GM21529 (cell line): ENCODE results near the gene KLF3.

Experiments used
- ATAC-seq: cut with Tn5 transposase; IDR thresholded peaks from one replicate; pipeline ENCODE4 v1.9.1; 2021; ENCODE audit not compliant: unreplicated experiment

KLF3 gene

DNA sequence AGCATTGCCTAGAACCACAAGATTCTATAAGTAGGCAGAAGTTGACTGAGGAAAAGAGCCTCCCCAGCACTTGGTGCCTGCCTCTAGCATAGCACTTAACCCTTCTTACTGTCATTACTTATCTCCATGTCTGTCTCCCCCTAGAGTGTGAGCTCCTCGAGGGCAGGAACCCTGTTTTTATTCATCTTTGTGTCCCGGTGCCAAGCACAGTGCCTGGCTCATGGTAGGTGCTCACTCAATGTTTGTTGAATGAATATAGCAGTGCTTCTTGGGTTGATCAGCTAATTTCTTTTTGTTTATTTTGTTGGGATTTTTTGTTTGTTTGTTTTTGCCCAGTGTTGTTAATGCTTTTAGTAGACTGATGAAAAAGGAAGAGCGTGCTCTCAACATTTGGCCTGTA, 30.3 kb downstream of the KLF3 start:
- ATAC-seq = no peak

DNA sequence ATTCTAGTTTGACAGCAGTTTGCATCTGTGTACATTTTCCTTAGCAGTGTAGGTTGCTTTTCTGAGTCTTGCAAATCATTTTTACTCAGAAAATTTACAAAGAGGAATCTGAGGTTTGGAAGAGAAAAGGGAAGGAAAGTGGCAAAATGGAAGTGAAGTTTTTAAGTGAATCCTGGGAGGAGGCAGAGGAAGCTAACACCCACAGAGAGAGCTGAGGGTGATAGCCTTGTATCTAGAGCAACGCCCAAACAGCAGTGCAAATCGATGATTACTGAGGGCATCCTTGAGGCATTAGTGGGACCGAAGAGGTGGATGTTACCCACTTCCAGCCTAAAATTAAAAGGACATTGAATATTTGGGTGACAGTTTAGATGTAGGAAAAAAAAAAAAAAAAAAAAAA, 31.8 kb downstream of the KLF3 start:
- ATAC-seq = no peak

DNA sequence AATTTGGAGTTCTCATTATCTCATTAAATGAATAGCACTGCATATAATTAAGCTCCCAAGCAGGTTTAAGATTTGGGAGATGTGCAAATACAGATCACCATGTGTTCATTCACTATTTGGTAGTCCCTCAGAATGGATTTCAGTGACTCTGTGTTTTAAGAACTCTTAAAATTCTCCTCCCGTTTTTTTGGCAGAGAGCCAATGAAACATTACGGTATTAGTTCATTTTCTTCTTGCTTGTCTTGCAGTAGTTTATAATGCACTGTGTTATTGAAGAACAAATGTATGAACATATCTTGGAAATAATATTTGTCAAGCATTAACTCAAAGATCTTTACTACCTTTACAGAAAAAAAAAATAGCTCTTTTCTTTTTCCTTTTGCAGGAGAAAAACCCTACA, 32.7 kb downstream of the KLF3 start:
- ATAC-seq = no peak

DNA sequence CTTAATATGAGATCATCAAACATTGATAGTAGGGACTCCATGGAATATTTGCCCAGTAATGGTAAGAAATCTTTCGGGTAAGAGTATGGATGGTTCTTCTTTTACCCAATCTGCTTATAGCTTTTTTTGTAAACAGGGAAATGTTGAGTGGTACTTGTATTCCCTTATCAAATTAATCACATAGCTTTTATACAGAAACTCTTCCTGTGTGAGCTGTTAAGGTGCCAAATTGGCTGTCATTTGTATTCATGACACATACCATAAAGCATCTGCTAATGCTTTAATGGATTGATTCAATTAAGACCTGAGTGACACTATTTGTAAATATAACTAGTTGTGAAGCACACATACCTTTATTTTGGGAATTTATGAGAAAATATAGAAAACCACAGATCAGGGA, 34.2 kb downstream of the KLF3 start:
- no peak for ATAC-seq

DNA sequence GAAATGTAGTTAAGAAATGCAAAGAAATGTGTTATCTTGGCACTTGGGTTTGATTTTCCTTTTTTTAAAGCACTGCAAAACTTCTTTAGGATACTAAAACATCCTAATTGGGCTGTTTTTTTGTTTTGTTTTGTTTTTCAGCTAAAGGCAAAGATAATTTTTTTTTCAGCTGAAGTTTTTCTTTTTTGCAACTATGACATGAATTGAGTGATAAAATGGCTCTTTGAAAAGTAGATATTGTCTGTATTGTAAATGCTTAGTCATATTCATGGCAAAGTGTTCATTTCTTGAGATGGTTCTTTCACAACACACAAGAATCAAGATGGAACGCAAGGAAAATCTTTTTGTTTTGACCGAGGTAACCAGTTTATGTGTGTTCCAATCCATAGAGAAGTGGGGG, 35.1 kb downstream of the KLF3 start:
- no peak for ATAC-seq

DNA sequence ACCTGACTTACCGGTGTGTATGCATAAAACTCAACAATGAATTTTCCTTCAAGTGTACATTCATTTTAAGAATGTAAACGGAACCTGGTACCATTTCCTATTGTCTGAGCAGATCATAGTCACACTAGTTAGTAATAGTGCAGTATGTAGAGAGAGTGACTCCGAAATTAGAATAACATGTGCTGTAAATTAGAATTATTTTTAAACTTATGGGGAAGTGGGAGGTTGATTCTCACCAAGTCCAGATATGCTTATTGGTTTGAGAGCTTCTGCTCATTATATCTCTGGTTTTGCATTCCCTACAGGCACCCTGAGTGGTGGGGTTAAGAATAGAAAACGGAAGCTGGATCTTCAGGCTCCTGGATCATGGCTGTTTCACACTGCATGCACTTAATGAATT, 39.6 kb downstream of the KLF3 start:
- ATAC-seq = no peak

DNA sequence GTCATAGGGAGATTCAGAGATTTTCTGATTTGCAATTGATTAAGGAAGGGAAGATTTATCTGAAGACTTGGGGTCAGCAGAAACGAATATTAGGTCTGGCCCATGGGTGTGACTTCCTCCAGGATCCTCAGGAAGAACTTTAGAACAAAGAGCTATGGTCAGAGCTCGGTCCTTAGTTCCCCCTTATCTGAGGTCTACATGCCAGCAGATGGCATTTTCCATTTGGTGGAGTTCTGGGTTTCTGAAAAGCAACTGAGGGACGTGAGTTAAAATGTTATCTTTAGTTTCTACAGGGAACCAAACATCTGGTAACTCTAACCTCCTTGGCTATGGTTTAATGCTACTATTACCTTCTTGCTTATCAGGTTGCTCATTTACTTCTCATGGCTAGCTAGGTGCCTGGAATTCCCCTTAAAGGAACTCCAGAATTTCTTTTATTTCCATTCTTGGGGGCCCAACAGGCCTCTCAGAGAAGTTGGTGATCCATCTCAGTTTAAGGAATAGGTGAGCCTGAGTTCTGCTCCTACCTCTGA, 40.7 kb downstream of the KLF3 start:
- ATAC-seq = no peak

DNA sequence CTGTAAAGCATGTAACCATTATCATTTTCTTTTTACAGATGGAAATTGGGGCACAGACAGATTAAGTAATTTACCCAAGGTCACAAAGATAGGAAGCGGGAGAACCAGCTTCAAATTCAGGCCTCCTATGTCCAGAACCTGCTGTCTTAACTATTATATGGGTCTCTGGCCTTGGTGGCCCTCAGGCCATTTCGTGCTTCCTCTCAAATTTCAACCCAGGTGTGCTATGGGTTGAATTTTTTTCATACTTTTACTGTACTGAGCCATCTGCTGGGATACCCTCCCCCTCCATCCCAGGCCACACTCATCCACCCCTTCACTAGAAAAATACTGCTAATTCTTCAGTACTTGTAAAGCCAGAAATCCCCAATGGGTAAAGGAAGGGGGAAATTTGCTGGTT, 42.3 kb downstream of the KLF3 start:
- no peak for ATAC-seq

DNA sequence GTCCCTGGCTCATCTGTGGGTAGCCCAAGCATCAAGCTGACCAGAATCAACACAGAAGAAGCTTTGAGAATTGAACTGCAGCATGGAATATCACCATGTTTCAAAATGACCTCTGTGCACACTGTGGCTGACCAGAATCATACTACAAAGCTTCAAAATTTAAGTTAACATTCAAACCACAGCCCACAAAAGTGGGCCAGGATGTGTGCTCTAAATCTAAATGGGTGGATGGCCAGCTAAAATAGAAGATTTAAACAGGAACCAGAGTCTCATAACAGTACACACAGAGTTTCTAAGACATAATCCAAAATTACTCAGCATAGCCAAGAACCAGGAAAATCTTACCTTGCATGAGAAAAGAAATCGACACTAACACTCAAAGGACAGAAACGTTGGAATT, 46.1 kb downstream of the KLF3 start:
- ATAC-seq = peak; percentile 91

DNA sequence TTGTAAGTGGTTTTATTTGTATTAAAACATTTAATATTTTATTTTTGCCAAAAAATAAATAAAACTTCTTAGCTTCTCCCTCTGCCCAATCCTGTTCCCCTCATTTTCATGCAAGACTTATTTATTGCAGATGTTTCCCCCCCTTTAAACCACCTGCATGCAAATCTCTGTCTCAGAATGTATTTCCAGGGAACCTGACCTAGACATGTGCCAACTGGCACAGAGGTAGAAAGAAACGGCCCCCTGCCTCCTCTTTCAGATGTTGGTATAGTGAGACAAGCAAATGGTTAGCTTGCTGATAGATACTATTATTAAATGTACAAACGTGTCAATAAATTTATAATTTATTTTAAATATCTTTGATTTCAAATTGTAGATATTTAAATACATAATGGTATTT, 47.1 kb downstream of the KLF3 start:
- ATAC-seq = no peak

DNA sequence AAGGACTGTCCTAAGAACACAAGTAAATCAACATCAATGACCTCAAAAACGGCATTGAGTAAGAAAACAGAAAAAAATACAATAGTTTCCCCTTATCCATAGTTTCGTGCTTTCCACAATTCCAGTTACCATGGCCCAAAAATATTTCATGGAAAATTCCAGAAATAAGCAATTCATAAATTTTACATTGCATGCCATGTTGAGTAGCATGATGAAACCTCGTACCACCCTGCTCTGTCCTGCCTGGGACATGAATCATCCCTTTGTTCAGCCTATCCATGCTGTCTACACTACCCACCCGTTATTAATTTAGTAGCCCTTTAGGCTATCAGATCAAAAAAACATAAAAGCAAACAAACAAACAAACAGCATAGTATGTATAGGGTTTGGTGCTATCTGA, 51.1 kb downstream of the KLF3 start:
- ATAC-seq = no peak

DNA sequence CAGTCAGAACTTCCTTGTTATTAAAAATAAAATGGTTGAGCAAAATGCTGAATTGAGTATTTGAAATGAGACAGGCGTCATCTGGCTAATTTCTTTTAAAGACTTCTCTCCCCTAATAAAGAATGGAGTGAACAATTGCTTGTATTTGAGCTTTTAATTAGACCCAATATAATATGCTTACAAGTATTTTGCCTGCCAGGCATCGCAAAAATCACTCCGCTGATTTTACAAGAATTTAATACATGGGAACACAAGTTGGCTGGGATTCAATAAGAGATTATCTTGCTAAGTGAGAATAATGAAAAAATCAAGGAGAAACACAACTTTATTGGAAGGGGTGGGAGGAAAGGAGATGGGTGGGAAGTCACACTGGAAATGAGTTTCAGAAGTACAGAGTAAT, 52.3 kb downstream of the KLF3 start:
- ATAC-seq = no peak

DNA sequence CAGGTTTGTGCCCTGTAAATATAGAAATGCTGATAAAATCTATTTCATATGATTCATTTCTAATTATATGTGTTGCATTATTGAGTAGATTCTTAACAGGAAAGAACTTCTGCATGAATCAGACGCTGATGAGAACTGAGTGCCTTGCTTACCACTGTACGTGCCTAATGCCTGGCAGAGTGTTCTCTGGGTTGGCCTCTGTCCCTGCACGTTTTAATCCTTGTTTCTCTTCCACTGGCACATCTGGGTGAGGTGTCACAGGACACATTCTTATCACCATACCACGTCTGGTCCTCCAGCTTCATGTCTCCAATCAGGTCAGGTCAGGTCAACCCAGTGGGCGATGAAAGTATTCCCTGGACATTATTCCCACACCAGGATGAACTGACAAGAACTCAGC, 53.6 kb downstream of the KLF3 start:
- no peak for ATAC-seq

DNA sequence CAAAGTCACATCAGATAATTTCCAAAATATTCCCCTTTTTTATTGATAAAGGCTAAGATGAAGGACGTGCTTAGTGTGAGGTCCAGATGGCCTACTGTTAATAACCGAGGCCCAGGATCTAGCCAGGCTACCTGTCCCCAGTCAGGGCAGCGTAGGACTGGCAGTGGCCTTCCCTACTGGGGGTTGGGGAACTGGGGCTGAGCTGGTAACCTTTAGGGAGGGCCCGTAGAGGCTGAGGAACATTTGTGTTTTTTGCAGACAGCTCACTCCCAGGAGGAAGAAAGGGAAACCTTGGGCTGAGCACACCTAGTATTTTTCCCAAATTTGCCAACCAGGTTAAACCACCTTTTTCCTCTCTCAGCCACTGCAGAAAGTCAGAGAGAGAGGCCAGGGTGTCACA, 59.1 kb downstream of the KLF3 start:
- no peak for ATAC-seq

DNA sequence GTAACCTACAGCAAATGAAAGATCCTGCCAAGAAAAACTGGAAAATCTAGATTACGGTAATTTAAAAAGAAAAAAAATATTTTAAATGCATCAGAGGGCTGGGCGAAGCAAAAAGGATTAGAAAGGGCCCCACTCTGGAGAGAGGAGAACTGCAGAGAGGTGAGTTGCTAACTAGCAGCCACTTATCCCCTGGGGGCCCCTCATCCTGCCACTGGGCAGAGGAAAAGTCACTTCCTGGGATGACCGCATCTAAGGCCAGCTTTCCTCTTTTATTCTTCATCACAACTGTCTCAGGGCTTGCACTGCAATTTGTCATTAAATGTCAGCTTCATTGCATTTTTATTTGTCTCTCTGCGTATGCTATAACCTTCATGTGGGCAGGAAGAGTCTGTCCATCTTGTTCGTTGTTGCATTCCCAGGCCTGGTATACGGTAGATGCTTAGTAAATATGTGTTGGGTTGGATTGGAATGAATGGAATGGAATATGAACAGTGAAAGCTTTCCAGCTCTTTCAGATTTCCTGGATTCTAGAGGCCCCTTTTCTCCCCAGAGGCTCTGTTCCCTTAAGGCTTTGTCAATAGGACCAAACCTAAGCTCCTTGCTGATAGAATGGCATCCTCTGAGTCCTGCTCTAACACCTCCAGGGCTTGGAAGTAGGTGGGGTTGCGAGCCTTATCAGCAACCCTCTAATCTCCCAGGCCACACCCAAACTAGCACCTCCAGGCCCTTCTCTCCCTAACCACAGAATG, 59.9 kb downstream of the KLF3 start:
- no peak for ATAC-seq

DNA sequence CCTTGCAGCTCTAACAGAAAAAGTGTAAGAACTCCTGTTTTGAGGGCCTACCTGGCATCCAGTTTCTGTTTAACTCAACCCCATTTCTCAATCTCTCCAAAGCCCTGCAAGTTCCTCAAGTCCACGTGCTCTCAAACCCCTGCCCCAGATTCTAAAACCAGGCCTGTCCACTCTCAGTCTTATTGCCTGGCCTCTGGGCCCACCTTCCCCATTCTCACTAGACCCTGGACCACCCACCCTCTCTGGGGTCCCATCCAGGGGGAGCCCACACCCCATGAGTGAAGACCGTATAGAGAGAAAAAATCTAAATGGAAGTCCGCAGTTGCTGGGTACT, 60.4 kb downstream of the KLF3 start:
- no peak for ATAC-seq

DNA sequence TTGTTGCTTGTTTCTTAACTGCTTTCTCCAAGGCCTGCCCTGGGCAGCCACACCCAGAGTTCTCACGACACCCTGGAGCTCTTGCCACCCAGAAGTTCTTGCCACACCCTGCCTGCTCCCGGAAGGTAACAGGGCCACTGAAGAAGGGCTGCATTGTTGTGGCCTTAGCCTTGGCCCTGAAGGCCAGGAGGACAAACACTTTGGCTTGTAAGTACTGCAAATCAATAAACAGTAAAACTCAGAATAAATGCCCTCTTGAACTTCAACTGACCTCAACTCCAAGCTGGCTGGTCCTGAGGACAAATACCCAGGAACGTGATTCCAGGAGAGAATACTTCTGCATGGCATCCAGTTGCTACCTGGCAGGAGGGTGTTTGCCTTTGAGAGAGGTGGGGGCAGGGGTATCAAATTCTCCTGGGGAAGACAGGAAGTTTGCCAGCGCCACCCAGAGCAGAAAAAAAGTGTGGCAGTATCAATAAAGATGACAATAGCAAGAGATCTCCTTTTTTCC, 64.7 kb downstream of the KLF3 start:
- no peak for ATAC-seq

DNA sequence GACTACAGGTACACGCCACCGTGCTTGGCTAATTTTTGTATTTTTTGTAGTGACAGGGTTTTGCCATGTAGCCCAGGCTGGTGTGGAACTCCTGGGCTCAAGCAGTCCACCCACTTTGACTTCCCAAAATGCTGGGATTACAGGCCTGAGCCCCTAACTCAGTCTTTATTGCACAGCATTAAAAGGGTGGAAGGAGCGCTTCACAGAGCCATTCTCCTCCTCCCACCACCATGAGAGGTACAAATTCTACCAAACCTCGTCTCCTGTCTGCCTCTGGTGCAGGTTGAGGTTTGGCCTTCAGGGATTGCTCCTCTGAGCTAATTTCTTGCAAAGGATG, 66.5 kb downstream of the KLF3 start:
- ATAC-seq = no peak

DNA sequence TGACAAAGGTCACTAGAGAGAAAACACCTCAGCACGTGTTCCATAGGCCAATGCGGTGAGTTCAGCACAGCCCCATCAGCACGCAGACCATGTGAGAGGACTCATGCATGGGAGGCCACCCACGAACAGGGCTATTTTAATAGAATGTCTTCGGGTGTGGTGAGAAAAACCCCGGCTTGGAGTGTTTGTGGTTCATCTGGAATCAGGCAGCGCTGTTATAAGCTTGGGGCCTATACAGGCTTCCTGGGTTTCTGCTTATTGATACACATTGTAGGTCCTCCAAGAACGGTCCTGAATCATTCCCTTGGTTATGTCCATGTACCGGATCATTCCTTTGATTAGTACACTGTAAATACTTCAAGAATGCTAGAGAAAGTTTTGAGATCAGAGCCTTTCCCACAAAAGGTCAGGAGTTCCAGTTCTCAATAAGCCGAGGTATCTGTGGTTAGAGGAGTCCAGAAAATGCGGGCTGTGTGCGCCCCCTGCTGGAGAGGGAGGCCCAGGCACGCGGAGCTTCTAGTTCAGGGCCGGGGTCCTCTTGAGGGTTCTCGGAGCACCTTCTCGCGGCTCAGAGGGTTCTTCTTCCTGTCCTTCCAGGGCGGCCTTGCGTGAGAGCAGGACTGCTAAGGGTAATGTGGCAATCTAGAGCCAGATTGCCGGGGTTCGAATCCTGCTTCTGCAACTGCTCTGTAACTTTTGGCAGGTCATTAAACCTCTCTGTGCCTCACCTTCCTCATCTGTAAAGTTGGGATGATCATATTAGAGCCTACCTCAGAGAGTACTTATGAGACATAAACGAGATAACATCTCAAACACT, 67.0 kb downstream of the KLF3 start:
- peak; percentile 89 for ATAC-seq

DNA sequence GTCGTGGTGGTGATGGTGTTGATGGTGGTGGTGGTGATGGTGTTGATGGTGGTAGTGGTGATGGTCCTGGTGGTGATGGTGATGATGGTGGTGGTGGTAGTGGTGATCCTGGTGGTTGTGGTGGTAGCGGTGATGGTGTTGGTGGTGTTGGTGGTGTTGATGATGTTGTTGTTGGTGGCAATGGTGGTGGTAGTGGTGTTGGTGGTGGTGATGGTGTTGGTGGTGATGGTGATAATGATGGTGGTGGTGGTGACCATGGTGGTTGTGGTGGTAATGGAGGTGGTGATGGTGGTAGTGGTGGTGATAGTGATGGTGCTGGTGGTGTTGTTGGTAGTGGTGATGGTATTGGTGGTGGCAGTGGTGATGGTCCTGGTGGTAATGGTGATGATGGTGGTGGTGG, 69.7 kb downstream of the KLF3 start:
- no peak for ATAC-seq

DNA sequence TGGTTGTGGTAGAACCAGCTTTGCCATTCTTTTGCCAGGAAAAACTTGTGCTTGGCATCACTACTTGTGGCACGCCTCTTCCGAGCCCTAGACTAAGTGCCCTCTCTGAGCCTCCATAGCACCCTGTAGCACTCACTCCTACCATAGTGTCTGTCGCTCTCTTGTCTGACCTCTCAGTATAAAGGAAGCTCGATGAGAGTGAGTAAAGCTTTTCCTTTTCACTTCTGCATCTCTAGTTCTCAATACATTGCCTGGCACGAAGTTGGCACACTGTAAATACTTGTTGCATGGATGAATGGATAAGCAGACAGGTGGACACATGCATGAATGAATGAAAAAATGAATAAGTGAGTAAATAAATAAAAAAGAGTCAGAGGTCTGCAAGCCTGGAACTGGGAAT, 70.4 kb downstream of the KLF3 start:
- no peak for ATAC-seq

DNA sequence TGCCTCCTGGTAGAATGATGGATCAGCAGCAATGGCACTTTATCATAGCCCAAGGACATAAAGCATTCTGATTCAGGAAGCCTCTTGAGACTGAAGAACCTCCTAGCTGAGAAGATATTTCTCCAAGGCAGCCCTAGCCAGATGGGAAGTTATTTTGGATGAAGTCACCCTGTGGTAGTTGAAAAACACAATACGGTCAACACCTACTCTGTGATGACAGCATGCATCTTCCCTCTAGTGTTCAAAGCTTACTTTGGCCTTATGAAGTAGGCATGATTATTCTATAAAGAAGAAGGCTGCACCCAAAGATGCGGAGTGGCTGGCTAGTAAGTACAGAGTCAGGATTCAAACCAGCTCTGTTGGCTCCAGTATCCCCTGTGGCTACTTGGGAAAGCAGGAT, 70.9 kb downstream of the KLF3 start:
- no peak for ATAC-seq
